H54 (cell line): ENCODE results near the gene PLCL2.

Experiments used
- DNase-seq: peaks from one replicate; pipeline ENCODE4 v3.0.0; 2011; ENCODE audit warnings: low spot score, mixed read lengths; ENCODE audit not compliant: insufficient read length
- FAIRE-seq: peaks from 3 replicates; lab custom pipeline; 2011; peaks lifted over from hg19 to GRCh38; lab: Jason Lieb, UNC
- POLR2A ChIP-seq: IDR thresholded peaks from 2 replicates; pipeline ENCODE4 v1.6.1; 2011; ENCODE audit warnings: low read depth, mild to moderate bottlenecking, low read length

The PLCL2 gene

DNA sequence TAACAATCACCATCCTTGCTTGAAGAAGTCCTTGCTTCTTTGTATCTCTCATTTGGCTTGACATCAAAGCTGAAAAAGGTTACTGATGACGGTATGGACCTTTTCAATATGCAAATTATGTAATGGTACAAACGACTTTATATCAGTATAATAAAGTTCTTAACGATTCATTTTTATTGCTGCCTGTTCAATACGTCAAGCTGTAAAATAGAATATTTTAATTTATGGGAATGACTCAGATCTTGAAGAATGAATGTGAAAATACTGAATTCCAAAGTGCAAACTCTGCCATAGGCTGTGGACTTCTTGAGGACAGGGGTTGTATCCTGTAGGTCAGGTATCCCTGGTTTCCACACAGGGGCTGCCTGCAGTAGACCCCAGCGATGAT is 156.2 kb downstream of the PLCL2 start:
- FAIRE-seq (peak; percentile 72), DNase-seq (no peak)
- TF ChIP-seq POLR2A, result no peak

DNA sequence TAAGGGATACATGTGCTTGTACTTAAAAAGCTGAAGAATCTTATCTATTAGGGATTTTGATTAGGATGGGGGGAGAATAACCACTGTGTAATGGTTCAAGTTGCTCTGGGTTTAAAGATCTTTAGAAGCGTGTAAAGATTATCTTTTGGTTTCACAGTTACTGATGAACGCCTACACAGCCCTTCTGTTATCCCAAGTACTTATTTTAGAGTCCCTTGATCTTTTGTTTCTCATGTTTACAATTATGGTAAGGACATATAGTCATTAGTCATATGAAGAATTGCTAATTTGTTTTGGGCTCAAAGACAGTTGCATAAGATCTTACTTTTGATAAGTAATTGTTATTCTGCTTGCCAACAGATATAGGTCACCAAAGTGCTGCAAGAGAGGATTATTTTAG is 160.1 kb downstream of the PLCL2 start:
- no peak for TF ChIP-seq POLR2A
- FAIRE-seq (no peak), DNase-seq (no peak)

DNA sequence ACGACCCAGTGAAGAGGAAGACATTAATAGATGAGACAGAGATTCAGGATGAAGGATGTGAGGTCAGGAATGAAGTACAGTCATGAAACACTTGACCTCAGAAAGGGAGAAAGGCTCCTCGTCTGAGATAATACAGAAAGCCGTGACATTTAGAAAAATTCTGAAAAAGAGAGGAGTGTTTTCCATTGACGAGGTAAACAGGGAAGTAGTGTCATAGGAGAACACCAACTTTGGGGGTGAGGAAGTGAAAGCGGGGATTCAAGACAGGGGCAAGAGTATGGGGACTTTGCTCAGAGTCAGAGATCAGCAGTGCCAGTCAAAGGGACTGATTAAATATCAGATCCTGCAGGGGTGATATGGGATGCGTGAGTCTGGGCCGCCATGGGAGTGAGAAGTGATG is 160.9 kb downstream of the PLCL2 start:
- no peak for TF ChIP-seq POLR2A
- FAIRE-seq (no peak), DNase-seq (no peak)

DNA sequence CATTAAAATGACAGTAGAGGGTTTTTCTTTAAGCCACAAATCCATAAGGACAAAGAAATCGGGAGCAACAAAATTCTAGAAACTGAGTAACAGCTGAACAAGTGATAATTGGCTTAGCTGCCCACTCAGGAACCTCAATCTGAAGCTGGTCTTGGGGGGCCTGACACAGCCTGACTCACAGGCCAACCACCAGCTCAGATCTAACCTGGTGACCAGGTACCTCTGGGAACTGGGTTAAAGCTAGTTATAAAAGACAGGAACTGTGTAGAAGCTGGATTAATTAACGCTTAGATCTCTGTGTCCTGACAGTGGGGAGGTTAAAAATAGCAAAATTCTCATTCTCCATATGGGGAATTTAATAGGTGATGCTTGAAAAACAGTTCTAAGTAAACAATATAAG is 161.9 kb downstream of the PLCL2 start:
- FAIRE-seq, result no peak

DNA sequence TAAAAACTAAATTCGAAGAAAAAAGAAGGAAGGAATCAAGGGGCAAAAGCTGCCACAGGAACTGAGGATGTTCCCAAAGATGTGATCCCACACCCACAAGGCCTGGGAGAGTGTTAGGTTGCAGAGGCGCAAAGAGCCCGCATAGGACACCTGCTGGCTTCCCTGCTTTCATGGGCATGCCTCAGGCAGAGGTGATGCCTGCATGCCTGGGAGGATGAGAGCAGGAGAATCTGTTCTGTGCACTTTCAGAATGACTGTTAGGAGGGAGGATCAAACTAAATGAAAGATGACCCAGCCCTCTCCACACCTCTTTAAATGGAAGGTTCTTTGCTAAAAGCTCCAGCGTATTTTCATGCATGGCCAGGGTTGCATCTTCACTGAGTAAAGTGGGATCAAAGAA is 162.4 kb downstream of the PLCL2 start:
- DNase-seq (no peak), FAIRE-seq (no peak)
- TF ChIP-seq POLR2A, result no peak

More for the DNA sequence above, 161.9 kb downstream of the PLCL2 start:
- no peak for DNase-seq
- TF ChIP-seq POLR2A, result no peak

DNA sequence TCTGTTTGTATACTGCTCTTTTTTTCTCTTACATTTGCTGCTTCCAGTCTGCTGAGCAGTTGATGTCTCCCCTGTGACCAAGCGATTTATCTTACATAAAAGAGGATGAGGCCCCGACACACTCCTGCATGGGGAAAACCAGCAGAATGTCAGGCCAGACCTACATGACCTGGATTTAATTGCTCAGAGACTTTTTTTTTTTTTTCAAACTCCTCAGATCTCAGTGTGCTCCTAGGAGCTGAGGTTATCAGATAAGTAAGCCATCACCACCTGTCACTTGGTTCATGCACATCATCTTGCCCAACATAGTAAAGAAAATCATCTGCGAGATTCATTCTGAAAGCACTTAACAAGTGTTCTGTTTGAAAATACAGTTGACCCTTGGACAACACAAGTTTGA is 163.1 kb downstream of the PLCL2 start:
- DNase-seq, result no peak
- FAIRE-seq, result peak; percentile 20
- TF ChIP-seq POLR2A, result no peak

DNA sequence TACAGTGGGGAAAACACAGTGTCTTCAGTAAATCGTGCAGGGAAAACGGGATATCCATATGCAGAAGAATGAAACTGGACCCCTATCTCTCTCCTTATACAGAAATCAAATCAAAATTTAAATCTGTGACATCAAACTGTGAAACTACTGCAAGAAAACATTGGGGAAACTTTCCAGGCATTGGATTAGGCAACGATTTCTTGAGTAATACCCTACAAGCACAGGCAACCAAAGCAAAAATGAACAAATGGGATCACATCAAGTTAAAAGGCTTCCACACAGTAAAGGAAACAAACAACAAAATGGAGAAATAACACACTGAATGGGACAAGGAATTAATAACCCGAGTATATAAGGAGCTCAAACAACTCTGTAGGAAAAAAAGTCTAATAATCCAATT is 165.3 kb downstream of the PLCL2 start:
- FAIRE-seq (no peak), DNase-seq (no peak)
- TF ChIP-seq POLR2A, result no peak

DNA sequence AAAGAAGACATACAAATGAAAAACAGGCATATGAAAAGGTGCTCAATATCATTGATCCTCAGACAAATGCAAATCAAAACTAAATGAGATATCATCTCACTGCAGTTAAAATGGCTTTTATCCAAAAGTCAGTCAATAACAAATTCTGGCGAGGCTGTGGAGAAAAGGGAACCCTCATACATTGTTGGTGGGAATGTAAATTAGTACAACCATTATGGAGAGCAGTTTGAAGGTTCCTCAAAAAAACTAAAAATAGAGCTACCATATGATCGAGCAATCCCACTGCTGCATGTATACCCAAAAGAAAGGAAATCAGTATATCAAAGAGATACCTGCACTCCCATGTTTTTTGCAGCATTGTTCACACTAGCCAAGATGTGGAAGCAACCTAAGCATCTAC is 165.8 kb downstream of the PLCL2 start:
- DNase-seq (no peak), FAIRE-seq (no peak)

DNA sequence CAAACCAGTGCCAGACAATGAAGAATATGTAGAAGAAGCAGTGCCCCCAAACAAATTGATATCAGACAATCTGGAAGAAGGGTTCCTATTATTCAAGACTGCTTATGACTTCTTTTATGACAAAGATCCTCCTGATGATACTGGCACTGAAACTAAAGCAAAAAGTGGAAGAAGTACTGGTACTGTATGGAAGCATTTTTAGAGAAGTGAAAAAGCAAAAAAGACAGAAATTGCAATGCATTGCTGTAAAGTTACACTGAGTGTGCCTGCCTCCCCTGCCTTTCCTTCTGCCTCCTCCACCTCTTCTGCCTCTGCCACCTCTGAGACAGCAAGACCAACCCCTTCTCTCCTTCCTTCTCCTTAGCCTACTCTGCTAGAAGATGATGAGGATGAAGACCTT is 167.6 kb downstream of the PLCL2 start:
- DNase-seq, result no peak
- no peak for FAIRE-seq
- TF ChIP-seq POLR2A, result no peak

More for the DNA sequence above, 165.8 kb downstream of the PLCL2 start:
- TF ChIP-seq POLR2A, result no peak

DNA sequence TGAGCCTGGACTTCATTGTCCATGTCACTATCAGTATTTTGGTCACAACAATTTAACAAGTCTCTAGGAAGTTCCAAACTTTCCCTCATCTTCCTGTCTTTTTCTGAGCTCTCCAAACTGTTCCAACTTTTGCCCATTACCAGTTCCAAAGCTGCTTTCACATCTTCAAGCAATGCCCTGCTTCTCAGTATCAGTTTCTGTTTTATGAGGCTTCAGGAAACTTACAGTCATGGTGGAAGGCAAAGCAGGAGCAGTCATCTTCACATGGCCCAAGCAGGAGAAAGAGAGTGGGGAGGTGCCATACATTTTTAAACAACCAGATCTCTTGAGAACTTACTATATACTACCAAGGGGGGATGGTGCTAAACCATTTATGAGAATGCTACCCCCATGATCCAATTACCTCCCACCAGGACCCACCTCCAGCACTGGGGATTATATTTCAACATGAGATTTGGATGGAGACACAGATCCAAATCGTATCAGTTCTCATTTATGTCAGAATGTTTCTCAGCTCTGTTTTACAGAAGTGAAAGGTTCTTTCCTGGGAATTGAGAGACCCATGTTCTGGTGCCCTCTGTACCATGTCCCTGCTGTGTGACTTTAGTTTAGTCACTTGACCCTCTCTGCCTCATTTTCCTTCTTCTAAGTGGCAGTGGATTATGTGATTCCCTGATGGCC is 169.7 kb downstream of the PLCL2 start:
- TF ChIP-seq POLR2A, result no peak
- FAIRE-seq, result no peak
- DNase-seq, result no peak

DNA sequence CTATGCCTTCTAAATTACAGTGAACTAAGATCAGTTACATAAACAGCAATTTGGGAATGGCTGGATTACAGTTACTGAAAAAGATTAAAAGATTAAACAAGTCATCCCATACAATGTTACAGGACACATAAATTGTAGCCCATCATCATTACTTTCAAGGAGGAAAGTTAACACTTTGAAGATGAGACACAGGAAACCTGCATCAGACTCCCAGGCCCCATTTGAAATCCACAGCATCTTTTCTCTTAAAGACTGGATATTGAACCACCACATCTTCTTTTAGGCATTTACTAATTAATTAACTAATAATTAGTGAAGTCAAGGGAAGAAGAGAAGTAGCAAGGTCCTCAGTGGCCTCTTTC is 170.2 kb downstream of the PLCL2 start:
- no peak for FAIRE-seq

DNA sequence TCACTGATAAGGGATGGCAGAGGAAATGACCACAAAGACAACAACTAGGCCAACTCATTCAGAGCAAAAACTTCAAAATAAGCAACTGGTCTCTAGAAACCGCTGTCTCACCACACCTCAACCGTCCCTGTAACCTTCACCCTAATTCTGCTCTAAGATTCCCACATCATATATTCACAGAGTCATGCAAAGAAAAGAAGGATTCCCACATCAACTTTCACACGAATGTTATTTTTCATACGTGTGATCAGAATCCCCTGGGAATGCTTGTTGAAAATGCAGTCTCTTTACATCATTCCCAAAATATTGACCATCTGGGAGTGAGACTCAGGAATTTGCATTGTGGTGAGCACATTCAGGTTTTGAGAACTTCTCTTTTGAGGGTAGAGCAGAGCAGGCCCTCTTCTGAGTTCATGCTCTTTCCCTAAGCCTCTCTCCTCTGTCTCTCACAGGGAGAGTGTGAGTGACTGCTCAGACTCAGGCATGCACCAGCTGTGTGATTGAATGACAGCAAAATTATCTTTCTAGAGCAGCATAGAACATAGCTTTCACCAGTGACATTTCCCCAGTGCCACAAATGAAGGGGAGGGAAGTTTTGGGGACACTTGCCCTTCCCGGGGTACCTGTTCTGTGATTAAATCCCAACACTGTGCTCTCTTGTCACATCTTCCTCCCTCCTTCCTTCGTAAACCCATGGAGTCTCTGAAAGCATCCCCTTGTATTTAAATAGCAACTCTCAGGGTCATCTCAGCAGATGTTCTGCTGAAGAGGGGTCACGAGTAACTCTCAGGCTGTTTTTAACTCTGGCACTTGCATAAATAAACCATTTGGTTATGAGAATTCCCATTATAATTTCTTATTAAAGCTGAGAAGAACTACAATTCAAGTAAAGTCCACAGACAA is 170.9 kb downstream of the PLCL2 start:
- no peak for FAIRE-seq
- no peak for TF ChIP-seq POLR2A
- DNase-seq, result no peak

More for the DNA sequence above, 170.2 kb downstream of the PLCL2 start:
- no peak for TF ChIP-seq POLR2A
- no peak for DNase-seq

DNA sequence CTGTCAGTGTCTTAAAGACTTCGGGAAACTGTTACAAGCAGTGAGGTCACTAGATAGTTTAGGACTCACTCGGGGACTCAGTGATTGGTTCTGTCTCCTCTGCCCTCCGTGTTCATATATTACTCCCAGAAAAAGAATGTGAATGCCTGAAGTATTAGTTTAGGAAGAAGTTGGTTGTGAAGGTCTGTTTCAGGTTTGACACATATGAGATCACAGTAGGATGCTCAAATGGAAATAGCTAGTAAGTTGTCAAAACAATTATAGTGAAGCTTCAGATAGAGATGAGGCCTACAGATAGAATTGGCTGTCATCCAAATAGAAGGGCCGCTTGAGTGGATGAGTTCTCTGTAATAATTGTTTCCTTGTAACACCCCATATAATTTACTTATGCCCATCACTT is 172.6 kb downstream of the PLCL2 start:
- DNase-seq (no peak), FAIRE-seq (no peak)
- TF ChIP-seq POLR2A, result no peak

DNA sequence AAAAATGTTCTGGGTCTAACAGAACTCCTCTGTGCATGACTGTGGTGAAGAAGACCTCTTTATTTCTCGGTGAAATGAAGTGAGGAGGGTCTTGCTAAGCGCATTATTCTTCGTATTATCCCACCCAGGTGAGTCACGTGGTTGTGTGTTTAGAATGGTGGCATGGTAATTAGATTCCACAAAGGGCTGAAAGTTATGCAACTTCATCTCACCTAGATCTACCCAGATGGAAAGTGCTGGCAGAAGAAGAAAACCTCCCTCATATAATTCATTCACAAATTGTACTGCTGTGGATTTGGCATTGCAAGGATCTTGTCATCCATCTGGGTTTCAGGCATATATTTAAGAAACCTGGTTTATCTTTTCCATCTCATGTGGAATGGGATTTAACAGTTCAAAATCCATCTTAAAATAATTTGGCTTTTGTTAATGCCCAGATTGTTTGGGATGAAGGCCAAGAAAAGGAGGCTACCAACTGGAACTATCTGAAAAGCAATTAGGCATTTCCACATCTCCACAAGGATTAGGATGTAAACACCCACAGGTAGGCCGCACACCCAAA is 175.3 kb downstream of the PLCL2 start:
- DNase-seq, result no peak
- FAIRE-seq, result no peak
- TF ChIP-seq POLR2A, result no peak
